ENCODE results near the gene EPB42. TPM values are rescaled to one million over a fixed set of nuclear protein-coding genes. Genes with fewer than 3 reads are reported as not detected.

EPB42 gene
- total RNA-seq, 1 experiment from 2014 or later = not detected

GRCh38 chr15:43270113-43270665, 49.4 kb upstream of the EPB42 start (continued):
- TF ChIP-seq ZNF274 (IDR thresholded peaks at IDR 0.05; ENCODE audit: low read depth, low read length) = no peak
- TF ChIP-seq RAD21 (IDR thresholded peaks at IDR 0.05; ENCODE audit: low read depth) = no peak
- TF ChIP-seq JUND (IDR thresholded peaks at IDR 0.05) = no peak
- TF ChIP-seq ELF1 (IDR thresholded peaks at IDR 0.05; ENCODE audit: borderline replicate concordance, low read depth) = no peak
- no peak for TF ChIP-seq CEBPB (IDR thresholded peaks at IDR 0.05; ENCODE audit: low read depth)
- TF ChIP-seq MAX (IDR thresholded peaks at IDR 0.05) = no peak
- no peak for TF ChIP-seq CTCF (IDR thresholded peaks at IDR 0.05 in 2 of 3, conservative IDR thresholded peaks at IDR 0.05 in 1 of 3; ENCODE audit: borderline replicate concordance in 1 of 3, insufficient read depth in 1 of 3, low read depth in 2 of 3, low read length in 2 of 3)

- Histone ChIP-seq H3K9ac (ENCODE audit: low read length) (no peak overlapping the region), H4K20me1 (ENCODE audit: insufficient read depth) (no peaks in the 10 kb centered on the region), H3K9me3 (ENCODE audit: control insufficient read depth in 1 of 2, insufficient read depth in 1 of 2, low read depth in 1 of 2, low read length in 2 of 2) (no peaks in the 10 kb centered on the region), H3K36me3 (ENCODE audit: control insufficient read depth in 1 of 2, insufficient read depth in 2 of 2, low read length in 2 of 2) (no peaks in the 10 kb centered on the region), H3K27ac (ENCODE audit: low read depth, low read length) (no peak overlapping the region), H3K4me2 (ENCODE audit: low read length) (no peak overlapping the region), H3K9me2 (ENCODE audit: insufficient read depth) (no peaks in the 10 kb centered on the region), H2AFZ (ENCODE audit: low read depth, low read length, poor library complexity, severe bottlenecking) (no peak overlapping the region), H3K27me3 (ENCODE audit: insufficient read depth, low read length) (peaks cover 17% of the 10 kb centered on the region), H3K4me3 (replicated peaks in 1 of 2; ENCODE audit: low read depth in 1 of 2, low read length in 2 of 2) (no peak overlapping the region), H3K4me1 (ENCODE audit: control insufficient read depth in 1 of 2, insufficient read depth in 2 of 2, low read length in 2 of 2) (no peaks in the 10 kb centered on the region), H3K79me2 (ENCODE audit: insufficient read depth, low read length) (no peaks in the 10 kb centered on the region)
- intact Hi-C loops (cut with micrococcal nuclease) = loop anchor here (5.0 kb wide), 1 partner anchor 41 kb away; no protein-coding TSS in a partner anchor
- ChIA-PET POLR2A (no interaction called here), RAD21 (ENCODE audit: low non-redundant PET in 1 of 2, low total read pairs in 2 of 2, uncharacterized antibody in 2 of 2, unreplicated experiment in 2 of 2) (interaction anchor here (1.0 to 1.6 kb wide), 2 partner anchors 43 kb away, joined by 3 to 9 read pairs; no protein-coding TSS in a partner anchor), CTCF (interaction anchor here (3.5 kb wide), 1 partner anchor 43 kb away, joined by 25 read pairs; no protein-coding TSS in a partner anchor)
- ATAC-seq (peak; percentile 77), DNase-seq (ENCODE audit: low read depth, low spot score) (no peak)
- BruUV-seq (replicated peaks) = no TSS peak
- TF ChIP-seq CTCF (IDR thresholded peaks at IDR 0.05 in 2 of 3, conservative IDR thresholded peaks at IDR 0.05 in 1 of 3; ENCODE audit: borderline replicate concordance in 1 of 3, insufficient read depth in 1 of 3, low read depth in 2 of 3, low read length in 2 of 3) (peak; percentile 31 to 52 (median 50); a peak in 5 of 6 replicates), TCF7L2 (IDR thresholded peaks at IDR 0.05; ENCODE audit: borderline replicate concordance, extremely low read depth, insufficient read depth, insufficient read length) (no peak), CEBPB (IDR thresholded peaks at IDR 0.05; ENCODE audit: low read depth) (no peak), REST (IDR thresholded peaks at IDR 0.05; ENCODE audit: low read depth) (peak; percentile 16; the same call in 1 of the 2 replicates), ELF1 (IDR thresholded peaks at IDR 0.05; ENCODE audit: borderline replicate concordance, low read depth) (no peak), ATF3 (IDR thresholded peaks at IDR 0.05) (no peak), SIN3A (IDR thresholded peaks at IDR 0.05; ENCODE audit: low read depth) (no peak)
These were observed 47.6 kb upstream of the EPB42 start for GRCh38 chr15:43268111-43269105.

All from HCT116 (cell line).